DND-41 (cell line): Measurements from ENCODE around the gene P2RX4.

ENCODE experiments used
- CTCF ChIP-seq: IDR thresholded peaks from 2 replicates; pipeline ENCODE4 v1.5.1; 2012; ENCODE audit warnings: borderline replicate concordance, low read length, moderate library complexity, mild to moderate bottlenecking; ENCODE audit not compliant: poor library complexity, severe bottlenecking; ENCODE audit errors: extremely low read depth
- EZH2 ChIP-seq: IDR thresholded peaks from 3 replicates; pipeline ENCODE4 v1.6.1; 2012; ENCODE audit warnings: borderline replicate concordance, low read depth, mild to moderate bottlenecking, moderate library complexity, low read length, inconsistent platforms; ENCODE audit not compliant: severe bottlenecking

GRCh38 chr12:121259074-121259473 is 49.1 kb downstream of the P2RX4 start:
- TF ChIP-seq CTCF (no peak), EZH2 (no peak)
